ENCODE data around the gene MAD2L2.

DNA sequence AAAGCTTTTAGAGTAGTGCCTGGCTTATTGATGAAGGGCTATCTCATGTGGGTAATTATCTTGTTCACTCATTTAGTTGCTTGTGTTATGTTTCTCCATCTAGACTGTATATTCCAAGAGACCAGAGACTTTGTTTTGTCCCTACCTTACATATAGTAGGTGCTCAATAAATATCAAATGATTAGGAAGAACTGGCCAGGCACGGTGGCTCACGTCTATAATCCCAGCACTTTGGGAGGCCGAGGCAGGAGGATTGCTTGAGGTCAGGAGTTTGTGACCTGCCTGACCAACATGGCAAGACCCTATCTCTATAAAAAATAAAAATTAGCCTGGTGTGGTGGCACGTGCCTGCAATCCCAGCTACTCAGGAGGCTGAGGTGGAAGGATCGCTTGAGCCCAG, 35.7 kb downstream of the MAD2L2 start:
- TF ChIP-seq, protein P1, sequence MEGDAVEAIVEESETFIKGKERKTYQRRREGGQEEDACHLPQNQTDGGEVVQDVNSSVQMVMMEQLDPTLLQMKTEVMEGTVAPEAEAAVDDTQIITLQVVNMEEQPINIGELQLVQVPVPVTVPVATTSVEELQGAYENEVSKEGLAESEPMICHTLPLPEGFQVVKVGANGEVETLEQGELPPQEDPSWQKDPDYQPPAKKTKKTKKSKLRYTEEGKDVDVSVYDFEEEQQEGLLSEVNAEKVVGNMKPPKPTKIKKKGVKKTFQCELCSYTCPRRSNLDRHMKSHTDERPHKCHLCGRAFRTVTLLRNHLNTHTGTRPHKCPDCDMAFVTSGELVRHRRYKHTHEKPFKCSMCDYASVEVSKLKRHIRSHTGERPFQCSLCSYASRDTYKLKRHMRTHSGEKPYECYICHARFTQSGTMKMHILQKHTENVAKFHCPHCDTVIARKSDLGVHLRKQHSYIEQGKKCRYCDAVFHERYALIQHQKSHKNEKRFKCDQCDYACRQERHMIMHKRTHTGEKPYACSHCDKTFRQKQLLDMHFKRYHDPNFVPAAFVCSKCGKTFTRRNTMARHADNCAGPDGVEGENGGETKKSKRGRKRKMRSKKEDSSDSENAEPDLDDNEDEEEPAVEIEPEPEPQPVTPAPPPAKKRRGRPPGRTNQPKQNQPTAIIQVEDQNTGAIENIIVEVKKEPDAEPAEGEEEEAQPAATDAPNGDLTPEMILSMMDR (conservative IDR thresholded peaks at IDR 0.05; ENCODE audit: low read depth, low read length): no peak
- no peak for TF ChIP-seq EZH2 (IDR thresholded peaks at IDR 0.05; ENCODE audit: low read length, unreplicated experiment)
